Endodermal cell (in vitro differentiated cells): ENCODE results near the gene C3orf20. TPM values are rescaled to one million over a fixed set of nuclear protein-coding genes. Genes with fewer than 3 reads are reported as not detected.

Experiments used
- DNase-seq: peaks from one replicate; pipeline ENCODE4 v3.0.0-alpha.2; 2017
- H3K27ac ChIP-seq: 2 replicates; pipeline ENCODE4 v1.5.1; 2013; ENCODE audit warnings: mild to moderate bottlenecking, low read depth, low read length, moderate library complexity
- H3K27me3 ChIP-seq: 2 replicates; pipeline ENCODE4 v1.6.1; 2013; ENCODE audit warnings: mild to moderate bottlenecking, low read length, moderate library complexity; ENCODE audit not compliant: insufficient read depth, control insufficient read depth, poor library complexity, severe bottlenecking
- H3K36me3 ChIP-seq: 2 replicates; pipeline ENCODE4 v1.7.0; 2013; ENCODE audit warnings: mild to moderate bottlenecking, low read length, moderate library complexity; ENCODE audit not compliant: control insufficient read depth, insufficient read depth
- H3K4me1 ChIP-seq: one replicate; pipeline ENCODE4 v1.7.0; 2013; ENCODE audit warnings: low read length; ENCODE audit not compliant: control insufficient read depth, insufficient read depth
- H3K4me3 ChIP-seq: 2 replicates; pipeline ENCODE4 v1.5.1; 2013; ENCODE audit warnings: mild to moderate bottlenecking, low read length, moderate library complexity
- H3K9ac ChIP-seq: 2 replicates; pipeline ENCODE4 v1.6.1; 2013; ENCODE audit warnings: mild to moderate bottlenecking, low read length, moderate library complexity; ENCODE audit not compliant: poor library complexity, severe bottlenecking; ENCODE audit errors: extremely low read depth
- H3K9me3 ChIP-seq: 2 replicates; pipeline ENCODE4 v1.6.1; 2013; ENCODE audit warnings: mild to moderate bottlenecking, low read length, moderate library complexity; ENCODE audit not compliant: control insufficient read depth
- H3K27ac Mint-ChIP-seq: 2 replicates; pipeline ENCODE4 v1.8.0; 2020; ENCODE audit warnings: mixed read lengths
- H3K27me3 Mint-ChIP-seq: 2 replicates; pipeline ENCODE4 v1.8.0; 2021; ENCODE audit warnings: mild to moderate bottlenecking, mixed read lengths; ENCODE audit not compliant: insufficient read depth
- H3K36me3 Mint-ChIP-seq: 2 replicates; pipeline ENCODE4 v1.8.0; 2020; ENCODE audit warnings: low read depth, mixed read lengths
- H3K4me1 Mint-ChIP-seq: 2 replicates; pipeline ENCODE4 v1.8.0; 2020; ENCODE audit warnings: mixed read lengths
- H3K4me3 Mint-ChIP-seq: 2 replicates; pipeline ENCODE4 v1.8.0; 2020; ENCODE audit warnings: mild to moderate bottlenecking, moderate library complexity, mixed read lengths
- H3K9me3 Mint-ChIP-seq: 2 replicates; pipeline ENCODE4 v1.8.0; 2020; ENCODE audit warnings: mild to moderate bottlenecking, mixed read lengths
- WGBS, 2 experiments: methylation state at CpG; one replicate each; pipeline versions ENCODE4 v1.1.5 to v1.1.7; 2013; ENCODE audit warnings: missing lambda C conversion rate in 2 of 2, mixed read lengths in 1 of 2; ENCODE audit not compliant: insufficient coverage in 1 of 2, insufficient read length in 1 of 2; 5-methylcytosine and 5-hydroxymethylcytosine counted together
- total RNA-seq, 2 donors: library from RNA; stranded (reverse); fragmentation: NEBNext Ultra II Directional in 1 of 2; extraction: Animal tissue kit (Norgen Biotek cat#: 25700) in 1 of 2; gene quantifications; 2 replicates in 1 of 2; 3 replicates in 1 of 2; pipeline ENCODE4 v1.2.1, GENCODE V29; 2021
- TF ChIP-seq, protein P1 (sequence below): fragments of 200-600 bp; sonication (generic); conservative IDR thresholded peaks from 2 replicates; pipeline ENCODE4 v1.5.0; 2021; ENCODE audit warnings: antibody characterized with exemption, mild to moderate bottlenecking

Gene C3orf20
- total RNA-seq, 2 donors from 2014 or later, result not detected

- TF ChIP-seq, protein P1, sequence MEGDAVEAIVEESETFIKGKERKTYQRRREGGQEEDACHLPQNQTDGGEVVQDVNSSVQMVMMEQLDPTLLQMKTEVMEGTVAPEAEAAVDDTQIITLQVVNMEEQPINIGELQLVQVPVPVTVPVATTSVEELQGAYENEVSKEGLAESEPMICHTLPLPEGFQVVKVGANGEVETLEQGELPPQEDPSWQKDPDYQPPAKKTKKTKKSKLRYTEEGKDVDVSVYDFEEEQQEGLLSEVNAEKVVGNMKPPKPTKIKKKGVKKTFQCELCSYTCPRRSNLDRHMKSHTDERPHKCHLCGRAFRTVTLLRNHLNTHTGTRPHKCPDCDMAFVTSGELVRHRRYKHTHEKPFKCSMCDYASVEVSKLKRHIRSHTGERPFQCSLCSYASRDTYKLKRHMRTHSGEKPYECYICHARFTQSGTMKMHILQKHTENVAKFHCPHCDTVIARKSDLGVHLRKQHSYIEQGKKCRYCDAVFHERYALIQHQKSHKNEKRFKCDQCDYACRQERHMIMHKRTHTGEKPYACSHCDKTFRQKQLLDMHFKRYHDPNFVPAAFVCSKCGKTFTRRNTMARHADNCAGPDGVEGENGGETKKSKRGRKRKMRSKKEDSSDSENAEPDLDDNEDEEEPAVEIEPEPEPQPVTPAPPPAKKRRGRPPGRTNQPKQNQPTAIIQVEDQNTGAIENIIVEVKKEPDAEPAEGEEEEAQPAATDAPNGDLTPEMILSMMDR, result no peak
- 95 to 100% methylated on average over 3 to 4 of the region's 4 CpGs for WGBS, 2 experiments
- no peaks in the 10 kb centered on the region for H3K4me1 Mint-ChIP-seq
- no peaks in the 10 kb centered on the region for H3K36me3 Mint-ChIP-seq
- Histone ChIP-seq H3K36me3 (no peaks in the 10 kb centered on the region), H3K27me3 (peaks cover 19% of the 10 kb centered on the region), H3K4me1 (no peaks in the 10 kb centered on the region), H3K27ac (no peak overlapping the region), H3K9me3 (peaks cover 8% of the 10 kb centered on the region), H3K9ac (no peak overlapping the region), H3K4me3 (no peak overlapping the region)
- H3K9me3 Mint-ChIP-seq, result peaks cover 9% of the 10 kb centered on the region
- no peak overlapping the region for H3K27ac Mint-ChIP-seq
- peaks cover 13% of the 10 kb centered on the region for H3K27me3 Mint-ChIP-seq
- DNase-seq, result no peak
- no peak overlapping the region for H3K4me3 Mint-ChIP-seq
These were observed 9.5 kb downstream of the C3orf20 start for GRCh38 chr3:14684447-14684846.

DNA sequence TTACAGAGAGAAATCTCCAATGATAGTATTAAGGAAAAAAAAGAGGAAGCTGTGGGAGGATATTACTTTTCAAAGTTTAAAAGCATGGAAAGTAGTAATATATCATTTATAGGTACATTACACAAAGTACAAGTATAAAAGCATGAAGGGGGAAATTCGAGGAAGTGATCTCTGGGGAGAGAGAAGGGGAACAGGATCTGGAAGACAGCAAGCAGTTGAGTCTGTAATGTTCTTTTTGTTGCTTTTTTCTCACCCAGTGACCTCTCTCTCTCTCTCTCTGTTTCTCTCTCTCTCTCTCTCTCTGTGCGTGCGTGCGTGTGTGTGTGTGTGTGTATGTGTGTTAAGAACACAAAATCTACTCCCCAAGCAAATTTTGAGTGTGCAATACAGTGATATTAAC is 10.2 kb downstream of the C3orf20 start:
- DNase-seq, result no peak
- H3K9me3 ChIP-seq, result peaks cover 2% of the 10 kb centered on the region
- Mint-ChIP-seq H3K27me3 (peaks cover 20% of the 10 kb centered on the region), H3K36me3 (no peaks in the 10 kb centered on the region), H3K4me3 (no peak overlapping the region), H3K9me3 (peaks cover 5% of the 10 kb centered on the region), H3K27ac (no peak overlapping the region), H3K4me1 (no peaks in the 10 kb centered on the region)
- 100% methylated on average over 1 of the region's 4 CpGs; no CpG with 5 or more reads in 1 of the 2 experiments for WGBS, 2 experiments
- H3K27me3 ChIP-seq, result peaks cover 24% of the 10 kb centered on the region
- H3K27ac ChIP-seq, result no peak overlapping the region
- H3K36me3 ChIP-seq, result no peaks in the 10 kb centered on the region
- no peak overlapping the region for H3K4me3 ChIP-seq
- H3K9ac ChIP-seq, result no peak overlapping the region
- TF ChIP-seq, protein P1, result no peak
- no peaks in the 10 kb centered on the region for H3K4me1 ChIP-seq

DNA sequence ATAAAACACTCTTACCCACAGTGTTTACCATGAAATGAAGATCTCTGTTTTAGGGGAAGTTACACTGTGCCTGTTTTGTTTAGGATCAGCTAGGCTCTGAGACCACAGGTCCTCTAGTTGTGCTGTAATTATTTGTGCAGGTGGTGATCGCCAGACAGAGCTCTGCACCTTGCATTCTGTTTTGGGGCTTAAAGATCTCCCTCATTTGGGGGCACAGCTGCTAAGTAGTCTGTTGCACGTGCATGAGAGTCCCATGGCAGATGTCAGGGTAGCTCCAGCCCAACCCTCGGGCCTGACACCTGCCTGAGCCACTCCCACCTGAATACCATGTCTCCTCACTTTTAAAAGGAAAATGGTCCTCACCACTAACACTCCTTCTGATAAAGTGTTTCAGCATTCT is 12.4 kb downstream of the C3orf20 start:
- Mint-ChIP-seq H3K4me1 (no peaks in the 10 kb centered on the region), H3K27ac (no peak overlapping the region), H3K36me3 (no peaks in the 10 kb centered on the region), H3K9me3 (no peaks in the 10 kb centered on the region), H3K4me3 (no peak overlapping the region), H3K27me3 (peaks cover 19% of the 10 kb centered on the region)
- Histone ChIP-seq H3K9ac (no peak overlapping the region), H3K36me3 (no peaks in the 10 kb centered on the region), H3K27me3 (peaks cover 24% of the 10 kb centered on the region), H3K4me3 (no peak overlapping the region), H3K27ac (no peak overlapping the region), H3K4me1 (no peaks in the 10 kb centered on the region), H3K9me3 (no peaks in the 10 kb centered on the region)
- TF ChIP-seq, protein P1, result no peak
- no peak for DNase-seq
- 43 to 69% methylated on average over 2 to 3 of the region's 3 CpGs for WGBS, 2 experiments
